HCEC 1CT (cell line): ENCODE measurements around the gene KRTAP10-2.
"Not testable (repeated sequence)": the region's sequence is repeated elsewhere in the genome, so short reads cannot be mapped to it uniquely, and the experiment has no call there.

Experiments
- DNase-seq: peaks from one replicate; pipeline ENCODE4 v3.0.0-alpha.2; 2017

The KRTAP10-2 gene

DNA sequence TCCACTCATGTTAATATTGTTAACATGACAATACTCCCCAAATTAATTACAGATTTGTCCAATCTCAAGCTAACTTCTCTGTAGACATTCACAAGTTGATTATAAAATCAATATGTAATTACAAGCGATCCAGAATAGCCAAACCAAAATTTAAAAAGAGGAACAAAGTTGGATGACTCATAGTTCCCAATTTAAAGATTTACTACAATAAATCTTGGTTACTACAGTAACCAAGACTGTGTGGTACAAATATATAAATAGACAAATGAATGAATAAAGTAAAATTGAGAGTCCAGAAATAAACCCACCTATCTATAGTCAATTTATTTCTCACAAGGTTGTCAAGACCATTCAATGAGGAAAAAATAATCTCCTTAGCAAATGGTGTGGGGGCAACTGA lies 15.1 kb upstream of the KRTAP10-2 start:
- DNase-seq: no peak

DNA sequence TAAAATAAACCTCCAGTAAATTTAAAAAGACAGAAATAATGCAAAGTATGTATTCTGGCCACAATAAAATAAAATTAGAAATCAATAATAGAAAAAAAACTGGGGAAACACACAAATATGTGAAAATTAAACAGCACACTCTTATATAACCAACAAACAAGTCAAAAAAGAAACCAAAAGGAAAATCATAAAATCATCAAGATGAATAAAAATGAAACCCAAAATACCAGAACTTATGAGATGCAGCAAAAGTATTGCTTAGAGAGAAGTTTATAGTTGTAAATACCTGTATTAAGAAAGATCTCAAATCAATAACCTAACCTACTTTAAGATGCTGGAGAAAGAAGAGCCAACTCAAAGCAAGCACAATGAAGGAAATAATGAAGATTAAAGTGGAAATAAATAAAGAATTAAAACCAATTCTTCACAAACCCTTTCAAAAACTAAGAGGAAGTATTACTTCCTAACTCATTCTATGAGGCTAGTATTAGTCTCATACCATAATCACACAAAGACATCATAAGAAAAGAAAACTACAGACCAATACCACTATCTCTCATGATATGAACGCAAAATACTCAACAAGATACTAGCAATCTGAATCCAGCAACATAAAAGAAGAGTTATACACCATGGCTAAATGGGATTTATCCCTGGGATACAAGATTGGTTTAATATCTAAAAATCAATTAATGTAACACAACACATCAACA lies 13.7 kb upstream of the KRTAP10-2 start:
- no peak for DNase-seq

DNA sequence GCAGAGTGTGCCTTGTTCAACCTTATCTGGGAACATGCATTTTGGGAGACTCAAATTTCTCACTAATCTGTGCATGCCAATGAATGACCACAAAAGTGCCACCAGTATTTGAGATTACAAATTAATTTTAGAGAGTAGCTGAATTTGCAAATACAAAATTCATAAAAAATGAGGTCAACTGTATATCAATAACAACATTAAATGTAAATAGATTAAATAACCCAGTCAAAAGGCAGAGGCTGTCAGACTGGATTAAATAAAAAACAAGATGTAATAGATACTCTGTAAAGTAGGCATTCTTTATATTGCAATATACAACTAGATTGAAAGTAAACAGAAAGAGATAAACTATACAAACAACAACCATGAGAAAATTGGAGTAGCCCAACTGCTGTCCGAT lies 12.8 kb upstream of the KRTAP10-2 start:
- DNase-seq: no peak

DNA sequence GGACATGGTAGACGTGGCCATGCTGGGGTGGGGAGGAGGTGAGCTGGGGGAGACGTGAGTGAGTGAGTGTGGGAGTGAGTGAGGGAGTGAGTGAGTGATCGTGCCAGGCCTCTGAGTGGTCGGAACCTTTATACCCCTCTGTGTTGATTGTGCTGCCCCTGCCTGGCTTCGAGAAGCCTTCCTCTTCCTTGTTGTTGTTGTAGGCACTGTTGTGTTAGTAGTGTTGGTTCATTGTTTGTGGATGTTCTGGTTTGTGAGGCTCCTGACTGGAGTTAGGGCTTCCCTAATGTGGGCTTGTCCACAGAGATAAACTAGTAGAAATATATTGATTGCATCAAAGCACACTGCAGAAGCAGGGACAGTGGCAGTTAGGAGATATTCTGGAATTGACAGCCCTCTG lies 7.4 kb upstream of the KRTAP10-2 start, which contains the start of gene KRTAP10-3:
Gene KRTAP10-3 (minus strand): TSS at position 101 of the 400 bp plus-strand sequence. CDS start 80 bp downstream, at position 21.
- DNase-seq: no peak

DNA sequence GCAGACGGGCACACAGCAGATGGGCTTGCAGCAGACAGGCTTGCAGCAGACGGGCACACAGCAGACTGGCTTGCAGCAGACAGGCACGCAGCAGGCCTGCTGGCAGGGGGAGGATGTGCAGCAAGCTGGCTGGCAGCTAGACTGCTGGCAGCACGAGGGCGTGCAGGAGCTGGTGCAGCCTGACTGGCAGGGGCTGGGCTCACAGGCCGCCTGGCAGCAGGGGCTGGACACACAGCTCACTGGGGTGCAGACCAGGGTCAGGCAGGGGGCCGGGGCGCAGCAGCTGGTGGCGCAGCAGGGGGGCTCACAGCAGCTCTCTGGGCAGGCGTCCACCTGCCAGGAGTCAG lies 7.0 kb upstream of the KRTAP10-2 start:
- DNase-seq: not testable (repeated sequence)

DNA sequence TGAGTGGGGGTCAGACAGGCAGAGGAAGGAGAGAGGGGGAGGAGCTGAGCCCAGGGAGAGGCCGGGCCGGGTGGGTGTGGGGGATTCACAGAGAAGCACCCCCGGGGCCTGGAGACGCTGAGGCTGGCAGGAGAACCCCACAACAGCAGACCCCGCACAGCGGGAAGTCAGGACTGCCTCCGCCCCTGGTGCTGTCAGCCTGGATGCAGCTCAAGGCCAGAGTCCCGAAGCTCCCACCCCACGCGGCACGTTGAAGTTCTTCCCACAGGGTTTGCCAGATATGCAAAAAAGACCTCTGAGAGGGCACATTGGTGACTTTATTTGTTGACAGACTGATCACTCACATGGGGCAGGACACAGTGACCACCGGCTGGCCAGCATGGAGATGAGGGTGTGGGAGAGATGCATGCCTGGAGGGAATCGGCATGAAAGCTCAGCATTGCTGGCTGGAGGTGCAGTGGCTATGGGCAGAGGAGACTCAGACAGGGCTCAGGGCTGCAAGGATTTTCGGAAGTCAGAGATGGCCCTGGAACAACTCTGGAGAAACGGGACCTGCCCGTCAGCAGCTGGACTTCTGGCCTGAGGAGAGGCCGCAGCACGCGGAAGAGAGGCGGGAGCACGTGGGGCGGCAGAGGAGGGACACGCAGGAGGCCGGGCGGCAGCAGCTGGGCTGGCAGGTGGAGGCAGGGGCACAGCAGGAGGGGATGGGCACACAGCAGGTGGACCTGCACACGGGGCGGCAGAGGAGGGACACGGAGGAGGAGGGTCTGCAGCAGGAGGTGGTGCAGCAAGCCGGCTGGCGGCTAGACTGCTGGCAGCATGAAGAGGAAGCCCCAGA lies 6.4 kb upstream of the KRTAP10-2 start:
- DNase-seq: no peak

DNA sequence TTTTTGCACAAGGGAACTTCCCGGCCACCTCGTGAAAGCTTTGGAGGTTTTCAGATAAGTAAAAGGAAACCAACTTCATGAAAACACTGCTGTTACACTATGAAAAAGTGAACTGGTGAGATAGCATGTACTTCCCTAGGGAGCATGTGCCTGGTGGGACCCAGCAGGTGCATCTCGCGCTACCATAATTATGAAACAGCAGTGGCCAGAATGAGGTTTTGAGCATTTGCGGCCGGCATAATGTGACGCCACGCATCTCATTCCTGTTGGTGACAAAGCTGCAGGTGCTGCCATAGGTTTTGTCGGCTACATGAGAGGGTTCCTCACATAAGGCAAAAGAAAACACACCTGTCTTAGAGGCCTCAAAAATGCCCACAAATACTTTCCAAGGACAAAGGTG lies 5.6 kb upstream of the KRTAP10-2 start:
- DNase-seq: no peak

DNA sequence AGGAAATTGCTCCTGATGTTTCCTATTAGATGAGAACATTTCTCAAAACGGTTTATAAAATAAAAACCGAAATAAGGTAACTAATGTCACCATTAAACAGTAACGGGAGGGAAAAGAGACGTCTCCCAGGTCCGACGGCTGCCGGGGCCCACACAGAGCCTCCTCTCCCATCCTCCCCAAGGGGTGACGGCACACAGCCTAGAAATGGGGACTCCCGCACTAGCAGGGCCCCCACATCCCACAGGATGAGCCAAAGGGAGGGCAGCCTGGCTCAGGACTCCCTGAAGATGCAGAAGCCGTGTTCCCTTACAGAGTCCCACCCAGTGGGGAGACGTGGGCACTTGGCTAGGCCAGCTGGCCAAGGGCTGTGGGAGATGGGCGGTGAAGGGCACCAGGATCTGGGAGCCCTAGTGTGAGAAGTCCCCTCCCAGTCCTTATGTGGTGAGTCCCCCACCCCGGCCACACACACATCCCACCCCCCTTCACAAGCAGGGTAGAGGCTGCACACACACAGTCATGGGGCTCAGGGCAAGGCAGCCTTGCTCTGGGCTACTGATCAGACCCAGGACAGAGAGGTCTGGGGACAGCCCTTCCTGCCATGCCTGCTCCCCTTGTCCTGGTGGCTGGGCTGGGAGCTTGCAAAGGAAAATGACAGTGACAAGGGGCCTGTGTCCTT lies 4.0 kb upstream of the KRTAP10-2 start:
- DNase-seq: no peak

DNA sequence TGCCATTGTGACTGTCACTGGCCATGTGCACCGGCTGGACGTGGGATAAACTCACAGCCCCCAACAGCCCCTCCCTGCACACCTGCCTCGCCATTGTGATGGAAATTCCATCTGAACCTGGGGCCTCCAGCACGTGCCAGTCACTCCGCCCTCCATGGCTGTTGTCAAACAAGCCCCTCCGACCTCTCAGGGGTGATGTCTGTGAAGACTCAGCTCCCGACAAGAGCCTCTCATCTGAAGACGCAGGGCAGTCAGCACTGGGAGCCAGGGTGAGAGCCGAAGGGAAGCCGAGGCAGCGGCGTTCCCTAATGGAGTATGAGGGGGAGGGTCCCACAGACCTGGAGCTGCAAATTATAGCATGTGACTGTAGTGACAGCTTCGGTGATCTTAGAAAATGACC lies 1.4 kb upstream of the KRTAP10-2 start:
- DNase-seq: no peak

DNA sequence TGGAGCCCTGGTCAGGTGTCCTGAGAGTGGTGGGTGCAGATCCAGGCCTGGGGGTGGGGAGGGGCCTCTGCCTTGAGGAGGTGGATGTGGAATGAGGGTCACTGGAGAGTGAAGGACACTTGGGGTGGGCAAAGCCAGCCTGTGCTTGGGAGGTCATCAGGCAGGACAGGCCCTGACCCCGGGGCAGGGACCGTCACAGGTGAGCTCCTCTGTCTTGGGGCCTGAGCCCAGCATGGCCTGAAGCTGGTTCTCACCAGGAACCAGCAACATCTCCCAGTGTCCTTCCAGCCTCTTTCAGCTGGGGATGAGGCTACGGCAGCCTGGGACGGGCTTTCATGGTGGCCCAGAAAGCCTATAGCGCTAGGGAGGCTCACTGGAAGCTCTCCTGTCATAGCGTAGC lies 831 bp upstream of the KRTAP10-2 start:
- DNase-seq: no peak

DNA sequence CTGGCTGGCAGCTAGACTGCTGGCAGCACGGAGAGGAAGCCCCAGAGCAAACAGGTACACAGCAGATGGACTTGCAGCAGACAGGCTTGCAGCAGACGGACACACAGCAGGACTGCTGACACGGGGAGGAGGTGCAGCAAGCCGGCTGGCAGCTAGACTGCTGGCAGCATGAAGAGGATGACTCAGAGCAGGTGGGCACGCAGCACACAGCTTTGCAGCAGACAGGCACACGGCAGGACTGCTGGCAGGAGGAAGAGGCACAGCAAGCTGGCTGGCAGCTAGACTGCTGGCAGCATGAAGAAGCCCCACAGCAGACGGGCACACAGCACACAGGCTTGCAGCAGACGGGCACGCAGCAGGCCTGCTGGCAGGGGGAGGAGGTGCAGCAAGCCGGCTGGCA lies 498 bp downstream of the KRTAP10-2 start:
- DNase-seq: no peak

DNA sequence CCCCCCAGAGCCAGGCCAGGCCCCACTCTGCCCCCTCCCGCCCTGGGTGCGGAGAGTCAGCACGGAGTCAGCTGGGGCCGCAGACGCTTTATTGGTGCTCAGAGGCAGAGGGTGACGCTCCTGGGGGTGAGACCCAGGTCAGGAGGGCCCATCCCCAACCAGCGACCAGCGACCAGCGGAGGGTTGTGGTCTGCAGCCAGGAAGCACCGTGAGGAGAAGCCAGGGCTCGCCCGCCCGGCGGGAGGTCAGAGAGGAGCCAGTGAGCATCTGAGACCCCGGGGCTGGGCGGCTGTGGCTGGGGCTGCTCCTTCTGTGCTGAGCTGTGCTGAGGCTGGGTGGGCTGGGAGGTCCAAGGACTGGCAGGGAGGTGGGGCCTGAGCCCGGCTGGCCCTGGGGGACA lies 1.0 kb downstream of the KRTAP10-2 start:
- not testable (repeated sequence) for DNase-seq

DNA sequence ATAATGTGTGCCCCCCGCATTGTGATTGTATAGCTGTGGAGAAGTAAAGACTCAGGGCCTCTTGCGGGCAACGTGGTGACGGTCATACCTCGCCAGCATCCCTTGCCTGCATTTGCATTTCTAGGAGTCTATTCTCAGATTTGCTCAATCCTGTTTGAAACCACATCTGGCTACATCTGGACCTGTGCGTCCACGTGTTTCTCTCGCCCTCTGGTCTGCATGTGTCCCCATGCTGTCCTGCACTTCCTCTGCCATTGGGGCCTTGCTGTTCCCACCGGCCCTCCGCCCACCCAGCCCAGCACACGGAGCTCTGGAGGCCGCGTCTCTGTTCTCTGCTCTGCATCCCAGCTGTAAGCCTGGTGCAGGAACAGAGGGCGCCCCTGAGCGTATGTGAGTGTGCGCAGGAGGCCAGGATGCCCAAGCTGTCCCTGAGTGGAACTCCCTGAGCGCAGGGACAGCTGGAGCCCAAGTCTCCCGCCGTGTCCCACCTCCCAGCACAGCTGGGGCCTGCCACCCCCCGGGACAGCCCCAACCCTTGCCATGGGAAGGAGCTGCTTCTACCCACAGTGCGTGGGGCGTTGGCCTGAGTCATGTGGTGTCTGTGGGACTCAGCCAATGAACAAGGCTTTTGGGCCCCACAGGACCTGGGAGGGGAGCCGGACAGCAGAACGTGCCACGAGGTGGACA lies 1.6 kb downstream of the KRTAP10-2 start:
- no peak for DNase-seq

DNA sequence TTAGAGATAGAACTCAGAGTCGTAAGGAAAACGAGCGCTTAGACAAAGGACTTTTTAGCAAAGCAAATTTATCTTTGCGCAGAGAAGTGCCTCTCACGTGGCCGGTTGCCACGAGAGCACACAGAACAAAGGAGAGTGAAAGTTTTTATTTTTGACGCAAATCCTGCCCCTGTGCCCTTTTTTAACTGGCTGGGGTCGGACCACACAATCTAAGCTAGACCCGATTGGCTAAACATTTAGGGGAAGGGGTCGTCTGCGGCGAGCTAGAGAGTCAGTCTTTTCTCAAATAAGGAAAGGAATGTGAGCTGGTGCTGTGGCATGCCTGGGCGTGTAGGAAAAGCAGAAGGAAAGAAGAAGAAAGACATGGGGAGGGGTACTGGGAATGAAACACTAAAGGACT lies 2.4 kb downstream of the KRTAP10-2 start:
- DNase-seq: no peak

DNA sequence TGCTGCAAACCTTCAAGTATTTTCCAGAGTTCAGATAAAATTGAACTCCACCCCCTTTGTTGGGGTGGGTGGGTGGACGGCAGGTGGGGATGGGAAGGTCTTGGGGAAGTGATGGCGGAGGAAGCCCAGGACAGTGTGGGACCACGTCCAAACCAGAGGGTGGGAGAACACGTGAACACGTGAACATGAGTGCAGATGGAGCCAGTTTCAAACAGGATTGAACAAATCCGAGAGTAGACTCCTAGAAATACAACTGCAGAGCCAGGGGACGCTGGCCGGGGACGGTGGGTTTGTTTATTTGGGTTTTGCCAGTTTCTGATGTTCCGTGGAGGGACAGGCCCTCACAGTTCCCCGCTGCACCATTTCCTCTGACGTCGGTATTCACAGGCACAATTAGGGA lies 2.9 kb downstream of the KRTAP10-2 start:
- no peak for DNase-seq

DNA sequence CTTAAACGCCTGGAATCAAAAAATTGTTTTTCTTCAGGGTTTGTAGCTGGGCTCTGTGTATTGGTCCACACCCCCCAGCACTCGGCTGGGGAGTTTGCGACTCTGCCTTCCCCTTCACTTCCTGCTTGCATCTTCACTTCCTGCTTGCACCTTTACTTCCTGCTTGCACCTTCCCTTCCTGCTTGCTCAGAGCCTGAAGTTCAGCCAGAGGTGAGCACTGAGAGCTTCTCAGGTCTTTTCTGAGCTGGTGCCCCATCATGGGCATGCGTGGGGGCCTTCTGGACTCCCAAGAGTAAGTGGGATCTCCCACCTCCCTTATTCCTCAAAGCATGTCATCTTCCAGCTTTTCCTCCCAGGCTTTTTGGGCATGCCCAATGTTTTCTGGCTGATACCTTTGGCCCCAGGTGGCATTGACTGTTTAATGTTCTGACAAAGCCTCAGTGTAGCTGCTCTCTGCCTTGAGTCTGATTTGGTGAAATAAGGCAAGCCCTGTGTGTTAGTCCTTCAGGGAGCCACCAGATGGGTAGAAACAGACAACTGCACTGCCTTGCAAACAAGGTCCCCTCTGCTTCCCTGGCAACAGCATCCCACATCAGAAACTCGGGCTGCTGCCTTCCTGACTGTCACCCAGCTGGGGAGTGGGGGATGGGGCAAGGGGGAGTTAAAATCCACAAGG lies 3.5 kb downstream of the KRTAP10-2 start:
- DNase-seq: no peak

DNA sequence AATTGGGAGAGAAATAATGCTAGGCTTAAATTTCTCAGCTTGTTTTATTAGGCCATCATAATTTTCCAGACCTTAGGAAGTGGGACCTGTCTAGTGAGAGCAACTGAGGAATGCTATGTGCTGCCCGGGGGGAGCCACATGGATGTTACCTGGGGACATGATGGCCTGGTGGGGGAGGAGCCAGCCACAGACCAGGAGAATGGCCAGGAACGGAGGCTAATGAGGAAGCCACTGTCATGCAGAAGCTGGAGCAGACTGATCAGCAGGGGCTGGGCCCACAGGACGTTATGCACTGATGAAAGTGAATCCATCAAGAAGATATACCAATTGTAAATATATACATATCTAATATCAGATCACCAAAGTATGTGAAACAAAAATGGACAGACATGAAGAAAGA lies 6.7 kb downstream of the KRTAP10-2 start:
- no peak for DNase-seq

DNA sequence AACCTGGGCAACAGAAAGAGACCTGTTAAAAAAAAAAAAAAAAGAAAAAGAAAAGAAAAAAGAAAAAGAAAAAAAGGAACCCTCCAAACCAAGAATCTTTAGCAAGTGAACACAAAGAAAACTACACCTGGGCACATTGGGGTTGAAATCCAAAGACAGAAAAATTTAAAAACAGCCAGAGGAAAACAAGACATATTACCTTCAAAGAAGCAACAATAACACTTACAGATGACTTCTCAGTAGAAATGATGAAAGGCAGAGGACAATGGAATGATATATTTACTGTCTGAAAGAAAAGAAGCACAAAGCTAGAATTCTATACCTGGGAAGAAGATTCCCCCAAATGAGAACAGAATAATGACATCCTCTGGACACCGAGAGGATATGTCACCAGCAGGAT lies 8.6 kb downstream of the KRTAP10-2 start:
- DNase-seq: no peak

DNA sequence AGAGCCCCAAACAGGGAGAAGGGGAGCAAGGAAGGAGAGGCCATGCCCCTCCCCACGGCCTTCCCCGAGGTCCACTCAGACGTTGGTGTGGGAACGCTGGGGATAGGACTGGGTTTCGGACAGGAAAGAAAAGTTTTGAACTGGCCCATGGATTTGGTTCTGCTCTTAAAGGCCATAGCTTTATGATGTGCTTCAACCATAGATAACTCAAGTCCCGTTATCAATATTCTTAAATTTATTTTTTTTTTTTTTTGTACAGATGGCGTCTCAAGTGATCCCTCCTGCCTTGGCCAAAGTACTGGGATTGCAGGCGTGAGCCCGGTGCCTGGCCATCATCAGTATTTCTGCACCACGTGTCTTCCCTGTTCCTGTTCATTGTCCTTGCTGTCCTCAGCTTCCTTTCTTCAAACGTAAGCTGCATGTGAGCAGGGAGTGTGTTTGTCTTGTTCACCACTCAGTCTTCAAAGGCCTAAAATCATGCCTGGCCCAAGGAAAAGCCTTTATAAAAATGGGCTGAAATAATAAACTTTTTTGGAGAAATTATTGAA lies 10.5 kb downstream of the KRTAP10-2 start:
- DNase-seq: no peak

DNA sequence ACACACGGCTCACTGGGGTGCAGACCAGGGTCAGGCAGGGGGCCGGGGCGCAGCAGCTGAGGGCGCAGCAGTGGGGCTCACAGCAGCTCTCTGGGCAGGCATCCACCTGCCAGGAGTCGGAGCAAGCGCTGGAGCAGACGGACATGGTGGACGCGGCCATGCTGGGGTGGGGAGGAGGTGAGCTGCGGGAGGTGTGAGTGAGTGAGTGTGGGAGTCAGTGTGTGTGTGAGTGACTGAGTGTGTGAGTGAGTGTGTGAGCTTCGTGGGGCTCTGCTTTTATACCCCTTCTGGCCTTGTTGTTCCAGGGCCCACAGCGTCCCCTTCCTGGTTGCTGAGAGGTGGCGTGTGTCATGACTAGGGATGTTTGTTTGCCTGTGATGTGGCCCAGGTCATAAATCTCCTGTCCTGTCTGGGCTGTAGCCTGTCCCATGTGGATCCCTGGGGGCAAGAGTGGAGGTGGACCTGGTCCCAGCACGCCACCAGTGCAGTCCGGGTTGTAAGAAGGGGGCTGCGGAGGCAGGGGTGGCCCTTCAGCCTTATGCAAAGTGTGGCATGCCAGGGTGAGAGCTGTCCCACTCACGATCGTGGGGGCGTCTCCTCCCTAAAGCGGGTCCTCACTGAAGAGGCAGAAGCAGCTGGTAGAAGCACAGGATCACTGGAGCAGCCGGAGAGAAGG lies 11.2 kb downstream of the KRTAP10-2 start, which contains the start of gene KRTAP10-1:
Gene KRTAP10-1 (minus strand): TSS at position 205 of the 676 bp plus-strand sequence. CDS start 45 bp downstream, at position 160.
- no peak for DNase-seq

DNA sequence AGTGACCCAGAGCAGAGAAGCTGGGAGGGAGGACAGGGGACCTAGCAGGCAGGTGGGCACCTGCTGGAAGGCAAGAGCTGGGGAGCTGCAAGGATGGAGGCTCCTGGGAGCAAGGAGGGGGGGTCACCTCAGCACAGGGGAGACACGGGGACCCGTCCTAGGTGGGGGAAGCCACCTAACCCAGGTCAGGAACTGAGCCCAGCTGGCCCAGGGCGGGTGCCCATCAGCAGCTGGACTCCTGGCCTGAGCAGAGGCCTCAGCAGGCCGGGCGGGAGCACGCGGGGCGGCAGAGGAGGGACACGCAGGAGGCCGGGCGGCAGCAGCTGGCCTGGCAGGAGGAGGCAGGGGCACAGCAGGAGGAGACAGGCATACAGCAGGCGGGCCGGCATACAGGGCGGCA lies 12.3 kb downstream of the KRTAP10-2 start:
- DNase-seq: no peak
